ENCODE measurements around the gene ENC1. TPM values are rescaled to one million over a fixed set of nuclear protein-coding genes. Genes with fewer than 3 reads are reported as not detected.

Gene ENC1
- polyA plus RNA-seq, 3 donors, result 6.9 to 9.9 (median 9.6) TPM

DNA sequence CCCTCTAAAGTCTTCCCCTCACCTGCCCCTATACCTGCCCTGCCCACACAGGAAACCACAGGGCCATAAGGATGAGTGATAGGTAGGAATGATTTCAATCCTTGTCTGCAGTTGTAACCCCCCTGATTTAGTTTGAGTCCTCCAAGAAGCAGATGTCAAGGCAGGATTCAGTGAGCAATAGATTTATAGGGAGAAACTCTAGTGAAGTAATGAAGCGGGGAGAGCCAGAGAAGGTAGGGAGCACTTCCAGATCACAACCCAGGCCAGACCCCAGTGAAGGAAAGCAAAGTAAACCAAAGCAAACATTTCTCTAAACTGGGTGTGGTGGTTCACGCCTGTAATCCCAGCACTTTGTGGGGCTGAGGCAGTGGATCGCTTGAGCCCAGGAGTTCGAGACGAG, 22.4 kb downstream of the ENC1 start:
- Histone ChIP-seq H3K27ac (ENCODE audit: low read depth in 1 of 2, low read length in 2 of 2) (no peak overlapping the region), H3K9me3 (replicated peaks in 1 of 2; ENCODE audit: control insufficient read depth in 1 of 2, insufficient read depth in 1 of 2, low read length in 2 of 2) (no peaks in the 10 kb centered on the region), H2AFZ (ENCODE audit: insufficient read depth, low read depth, low read length, poor library complexity, severe bottlenecking) (no peak overlapping the region), H3K4me3 (replicated peaks in 1 of 3; ENCODE audit: low read depth in 2 of 3, low read length in 3 of 3) (no peak overlapping the region), H4K20me1 (ENCODE audit: insufficient read depth, low read length) (no peaks in the 10 kb centered on the region), H3K9ac (ENCODE audit: insufficient read depth, low read length, poor library complexity, severe bottlenecking) (no peak overlapping the region), H3K36me3 (replicated peaks in 1 of 2; ENCODE audit: control insufficient read depth in 1 of 2, insufficient read depth in 2 of 2, low read length in 2 of 2) (no peaks in the 10 kb centered on the region), H3K79me2 (ENCODE audit: insufficient read depth, low read length) (no peaks in the 10 kb centered on the region), H3K4me1 (ENCODE audit: control insufficient read depth in 1 of 2, insufficient read depth in 2 of 2, low read length in 2 of 2) (peaks cover 9% of the 10 kb centered on the region in 2 donors), H3K4me2 (replicated peaks; ENCODE audit: extremely low read depth, low read length, poor library complexity, severe bottlenecking) (no peak overlapping the region), H3K27me3 (ENCODE audit: control insufficient read depth in 2 of 2, insufficient read depth in 2 of 2, low read length in 2 of 2) (no peaks in the 10 kb centered on the region)
- no peaks in the 10 kb centered on the region for H3K36me3 Mint-ChIP-seq
- no peak overlapping the region for H3K27ac Mint-ChIP-seq
- peaks cover 13% of the 10 kb centered on the region for H3K4me1 Mint-ChIP-seq
- no CpG with 5 or more reads among the region's 5 CpGs for WGBS (ENCODE audit: insufficient coverage)
- no peak overlapping the region for H3K4me3 Mint-ChIP-seq
- TF ChIP-seq CTCF (IDR thresholded peaks at IDR 0.05), result no peak
- DNase-seq, result no peak
- intact Hi-C loops (cut with micrococcal nuclease), result no loop called here
- peaks cover 0 to 1% (median 0%) of the 10 kb centered on the region in 3 donors for H3K27me3 Mint-ChIP-seq (ENCODE audit: low read depth in 3 of 3)
- no peaks in the 10 kb centered on the region for H3K9me3 Mint-ChIP-seq

DNA sequence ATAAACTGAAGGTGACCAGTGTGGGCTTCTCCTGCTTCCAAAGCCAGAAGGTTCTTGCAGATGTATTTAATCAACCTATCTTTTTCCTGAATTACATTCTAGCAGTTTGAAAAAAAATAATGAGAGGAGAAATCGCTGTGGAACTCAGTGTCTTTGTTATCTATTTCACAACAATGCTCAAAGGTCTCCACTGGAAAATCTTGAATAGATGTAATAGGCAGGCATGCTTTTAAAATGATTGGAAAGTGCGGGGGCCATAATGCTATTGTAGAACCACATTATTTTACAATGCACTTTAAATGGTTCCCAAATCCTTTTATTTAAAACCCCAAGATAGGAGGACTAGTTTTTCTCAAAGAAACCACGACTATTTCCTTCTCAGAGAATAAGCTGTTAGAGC, 23.3 kb downstream of the ENC1 start:
- H3K27ac Mint-ChIP-seq, result no peak overlapping the region
- Histone ChIP-seq H3K9ac (ENCODE audit: insufficient read depth, low read length, poor library complexity, severe bottlenecking) (no peak overlapping the region), H3K36me3 (replicated peaks in 1 of 2; ENCODE audit: control insufficient read depth in 1 of 2, insufficient read depth in 2 of 2, low read length in 2 of 2) (no peaks in the 10 kb centered on the region), H3K4me1 (ENCODE audit: control insufficient read depth in 1 of 2, insufficient read depth in 2 of 2, low read length in 2 of 2) (peaks cover 13 to 14% of the 10 kb centered on the region in 2 donors), H3K79me2 (ENCODE audit: insufficient read depth, low read length) (no peaks in the 10 kb centered on the region), H2AFZ (ENCODE audit: insufficient read depth, low read depth, low read length, poor library complexity, severe bottlenecking) (no peak overlapping the region), H3K4me3 (replicated peaks in 1 of 3; ENCODE audit: low read depth in 2 of 3, low read length in 3 of 3) (no peak overlapping the region), H4K20me1 (ENCODE audit: insufficient read depth, low read length) (no peaks in the 10 kb centered on the region), H3K9me3 (replicated peaks in 1 of 2; ENCODE audit: control insufficient read depth in 1 of 2, insufficient read depth in 1 of 2, low read length in 2 of 2) (no peaks in the 10 kb centered on the region), H3K27me3 (ENCODE audit: control insufficient read depth in 2 of 2, insufficient read depth in 2 of 2, low read length in 2 of 2) (no peaks in the 10 kb centered on the region), H3K4me2 (replicated peaks; ENCODE audit: extremely low read depth, low read length, poor library complexity, severe bottlenecking) (no peak overlapping the region), H3K27ac (ENCODE audit: low read depth in 1 of 2, low read length in 2 of 2) (no peak overlapping the region)
- intact Hi-C loops (cut with micrococcal nuclease), result no loop called here
- H3K4me3 Mint-ChIP-seq, result no peak overlapping the region
- H3K36me3 Mint-ChIP-seq, result no peaks in the 10 kb centered on the region
- peaks cover 0 to 1% (median 0%) of the 10 kb centered on the region in 3 donors for H3K27me3 Mint-ChIP-seq (ENCODE audit: low read depth in 3 of 3)
- peaks cover 20% of the 10 kb centered on the region for H3K4me1 Mint-ChIP-seq
- no peak for DNase-seq
- no peaks in the 10 kb centered on the region for H3K9me3 Mint-ChIP-seq
- TF ChIP-seq CTCF (IDR thresholded peaks at IDR 0.05), result no peak
- WGBS (ENCODE audit: insufficient coverage), result no CpG with 5 or more reads among the region's 3 CpGs
